CD4-positive, alpha-beta T cell treated with Interleukin-4 for 1 hour (primary cell): ENCODE measurements around the gene SERPIND1.
"Not testable (repeated sequence)": the region's sequence is repeated elsewhere in the genome, so short reads cannot be mapped to it uniquely, and the experiment has no call there.

ENCODE experiments used
- DNase-seq, 2 donors: peaks; one replicate each; pipeline ENCODE4 v3.0.0-alpha.2; 2020 to 2022

Gene SERPIND1

DNA sequence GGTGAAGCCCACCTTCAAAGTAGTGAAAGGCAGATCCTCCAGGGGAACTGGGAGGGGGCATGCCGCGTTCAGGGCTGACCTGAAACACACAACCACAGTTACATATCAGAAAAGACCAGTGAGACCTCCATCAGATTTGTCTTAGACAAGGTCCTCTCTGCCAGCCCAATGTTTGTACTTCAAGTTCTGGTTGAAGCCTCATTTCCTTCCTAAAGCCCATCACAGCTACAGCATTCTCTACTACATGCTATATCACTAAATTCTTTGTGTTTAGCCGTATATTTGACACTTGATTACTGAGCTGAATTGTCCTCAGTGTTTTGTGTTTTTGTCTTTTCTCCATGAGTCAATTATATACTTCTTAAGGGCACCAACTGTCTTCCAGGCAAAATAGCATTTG lies 44.6 kb downstream of the SERPIND1 start:
- DNase-seq, result no peak

DNA sequence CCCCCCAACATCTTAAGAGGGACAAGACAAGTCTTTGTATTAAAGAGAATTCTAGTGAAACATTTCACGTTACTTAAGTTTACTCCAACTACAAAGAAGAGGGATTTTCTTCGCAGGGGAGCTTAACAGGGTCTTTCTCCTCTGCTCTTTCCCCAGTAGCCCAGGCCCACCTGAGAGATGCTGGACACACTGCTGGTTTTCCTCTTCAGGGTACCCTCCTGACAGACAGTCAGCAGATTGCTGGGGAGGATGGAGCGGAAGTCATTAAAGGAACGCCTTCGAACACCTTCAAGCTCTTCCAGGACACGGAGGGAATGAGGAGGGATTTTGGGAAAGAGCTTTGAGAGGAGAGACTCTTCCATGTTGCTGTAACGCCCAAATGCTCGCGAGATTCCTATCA lies 45.6 kb downstream of the SERPIND1 start:
- DNase-seq, result no peak

DNA sequence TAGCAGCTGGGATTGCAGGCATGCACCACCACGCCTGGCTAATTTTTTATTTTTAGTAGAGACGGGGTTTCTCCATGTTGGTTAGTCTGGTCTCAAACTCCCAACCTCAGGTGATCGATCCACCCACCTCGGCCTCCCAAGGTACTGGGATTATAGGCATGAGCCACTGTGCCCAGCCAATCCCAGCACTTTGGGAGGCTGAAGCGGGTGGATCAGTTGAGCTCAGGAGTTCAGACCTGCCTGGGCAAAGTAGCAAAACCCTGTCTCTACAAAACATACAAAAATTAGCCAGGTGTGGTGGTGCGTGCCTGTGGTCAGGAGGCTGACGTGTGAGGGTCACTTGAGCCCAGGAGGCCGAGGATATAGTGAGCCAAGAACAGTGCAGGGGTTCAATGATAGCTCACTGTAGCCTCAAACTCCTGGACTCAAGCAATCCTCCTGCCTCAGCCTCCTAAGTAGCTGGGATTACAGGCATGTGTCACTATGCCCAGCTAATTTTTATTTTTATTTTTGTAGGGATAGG lies 47.9 kb downstream of the SERPIND1 start:
- not testable (repeated sequence) for DNase-seq

DNA sequence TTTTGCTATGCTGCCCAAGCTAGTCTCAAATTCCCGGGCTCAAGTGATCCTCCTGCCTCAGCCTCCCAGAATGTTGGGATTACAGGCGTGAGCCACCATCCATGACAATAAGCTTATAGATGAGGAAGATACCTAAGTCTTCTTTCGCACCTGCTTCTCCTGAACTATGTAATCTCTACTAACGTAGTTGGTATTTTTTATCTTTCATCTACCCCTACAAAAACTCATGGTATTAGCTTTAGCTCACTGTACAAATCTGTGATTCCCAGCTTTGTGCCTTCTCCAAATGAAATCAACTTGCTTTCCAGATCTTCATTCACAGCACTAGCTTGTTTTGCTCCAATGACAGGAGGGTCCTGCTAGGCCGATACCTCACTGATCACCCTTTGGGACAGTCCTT lies 48.3 kb downstream of the SERPIND1 start:
- DNase-seq, result no peak

DNA sequence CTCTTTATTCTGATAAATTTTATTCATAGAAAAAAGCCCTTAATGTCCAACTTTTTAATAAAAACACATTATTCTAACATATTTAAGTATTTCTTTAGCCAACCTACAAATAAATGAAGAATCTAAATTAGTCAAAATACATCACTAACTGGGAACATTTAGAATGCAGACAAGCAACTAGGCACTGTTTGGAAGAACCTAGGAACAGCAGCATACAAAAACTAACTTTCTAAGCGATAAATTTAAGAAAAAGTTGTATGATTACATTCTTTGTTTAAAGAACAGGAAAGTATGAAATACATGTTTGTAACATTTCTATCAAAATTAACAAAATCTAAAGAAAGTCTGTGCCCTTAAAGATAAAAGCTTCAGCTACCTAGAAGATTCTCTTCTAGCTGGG lies 49.4 kb downstream of the SERPIND1 start:
- DNase-seq, result no peak

DNA sequence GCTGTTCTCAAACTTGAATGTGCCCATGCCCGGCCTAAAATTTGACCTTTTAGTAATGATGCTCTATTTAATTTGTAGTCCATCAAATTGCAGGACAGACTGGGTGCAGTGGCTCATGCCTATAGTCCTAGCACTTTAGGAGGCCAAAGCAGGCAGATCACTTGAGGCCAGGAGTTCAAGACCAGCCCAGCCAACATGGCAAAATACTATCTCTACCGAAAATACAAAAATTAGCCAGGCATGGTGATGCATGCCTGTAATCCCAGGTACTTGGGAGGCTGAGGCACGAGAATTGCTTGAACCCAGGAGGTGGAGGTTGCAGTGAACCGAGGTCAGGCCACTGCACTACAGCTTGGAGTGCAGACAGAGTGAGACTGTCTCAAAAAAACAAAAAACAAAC lies 51.3 kb downstream of the SERPIND1 start:
- DNase-seq, result not testable (repeated sequence)

DNA sequence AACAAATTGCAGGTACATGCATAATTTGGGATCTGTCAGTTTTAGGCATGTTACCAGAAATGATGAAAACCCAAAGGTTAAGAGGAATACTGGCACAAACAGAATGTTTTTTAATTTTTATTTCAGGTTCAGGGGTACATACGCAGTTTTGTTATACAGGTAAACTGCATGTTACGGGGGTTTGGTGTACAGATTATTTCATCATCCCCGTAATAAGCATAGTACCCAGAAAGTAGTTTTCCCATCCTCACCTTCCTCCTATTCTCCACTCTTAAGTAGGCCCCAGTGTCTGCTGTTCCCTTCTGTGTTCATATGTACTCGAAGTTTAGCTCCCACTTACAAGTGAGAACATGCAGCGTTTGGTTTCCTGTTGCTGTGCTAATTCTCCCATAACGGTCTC lies 51.7 kb downstream of the SERPIND1 start:
- DNase-seq, result no peak

DNA sequence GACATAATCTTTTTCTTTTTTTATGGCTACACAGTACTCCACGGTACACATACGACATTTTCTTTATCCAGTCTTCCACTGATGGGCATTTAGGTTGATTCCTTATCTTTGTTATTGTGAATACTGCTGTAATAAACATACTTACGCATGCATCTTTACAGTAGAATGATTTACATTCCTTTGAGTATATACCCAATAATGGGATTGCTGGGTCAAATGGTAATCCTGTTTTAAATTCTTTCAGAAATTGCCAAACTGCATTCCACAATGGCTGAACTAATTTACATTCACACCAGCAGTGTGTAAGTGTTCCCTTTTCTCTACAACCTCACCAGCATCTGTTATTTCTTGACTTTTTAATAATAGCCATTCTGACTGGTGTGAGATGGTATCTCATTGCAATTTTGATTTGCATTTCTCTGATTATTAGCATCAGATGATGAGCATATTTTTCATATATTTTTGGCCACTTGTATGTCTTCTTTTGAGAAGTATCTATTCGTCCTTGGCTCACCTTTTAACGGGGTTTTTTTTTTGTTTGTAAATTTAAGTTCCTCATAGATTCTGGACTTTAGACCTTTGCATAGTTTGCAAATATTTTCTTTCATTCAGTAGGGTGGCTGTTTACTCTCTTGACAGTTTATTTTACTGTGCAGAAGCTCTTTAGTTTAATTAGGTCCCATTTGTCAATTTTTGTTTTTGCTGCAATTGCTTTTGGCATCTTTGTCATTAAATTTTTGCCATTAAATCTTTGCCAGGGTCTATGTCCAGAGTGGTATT lies 52.6 kb downstream of the SERPIND1 start:
- not testable (repeated sequence) for DNase-seq

DNA sequence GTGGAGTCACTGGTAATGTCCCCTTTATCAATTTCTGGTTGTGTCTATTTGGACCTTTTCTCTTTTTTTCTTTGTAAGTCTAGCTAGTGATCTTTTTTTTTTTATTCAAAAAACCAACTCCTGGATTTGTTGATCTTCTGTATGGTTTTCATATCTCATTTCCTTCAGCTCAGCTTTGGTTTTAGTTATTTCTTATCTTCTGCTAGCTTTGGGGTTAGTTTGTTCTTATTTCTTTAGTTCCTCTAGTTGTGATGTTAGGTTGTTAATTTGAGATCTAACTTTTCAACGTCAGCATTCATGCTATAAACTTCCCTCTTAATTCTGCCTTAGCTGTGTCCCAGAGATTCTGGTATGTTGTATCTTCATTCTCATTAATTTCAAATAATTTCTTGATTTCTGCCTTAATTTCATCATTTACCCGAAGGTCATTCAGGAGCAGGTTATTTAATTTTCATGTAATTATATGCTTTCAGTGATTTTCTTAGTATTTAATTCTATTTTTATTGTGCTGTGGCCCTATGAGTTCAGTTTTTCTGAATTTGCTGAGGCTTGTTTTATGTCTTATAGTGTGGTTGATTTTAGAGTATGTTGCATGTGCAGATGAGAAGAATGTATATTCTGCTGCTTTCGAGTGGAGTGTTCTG lies 55.7 kb downstream of the SERPIND1 start:
- DNase-seq, result no peak

DNA sequence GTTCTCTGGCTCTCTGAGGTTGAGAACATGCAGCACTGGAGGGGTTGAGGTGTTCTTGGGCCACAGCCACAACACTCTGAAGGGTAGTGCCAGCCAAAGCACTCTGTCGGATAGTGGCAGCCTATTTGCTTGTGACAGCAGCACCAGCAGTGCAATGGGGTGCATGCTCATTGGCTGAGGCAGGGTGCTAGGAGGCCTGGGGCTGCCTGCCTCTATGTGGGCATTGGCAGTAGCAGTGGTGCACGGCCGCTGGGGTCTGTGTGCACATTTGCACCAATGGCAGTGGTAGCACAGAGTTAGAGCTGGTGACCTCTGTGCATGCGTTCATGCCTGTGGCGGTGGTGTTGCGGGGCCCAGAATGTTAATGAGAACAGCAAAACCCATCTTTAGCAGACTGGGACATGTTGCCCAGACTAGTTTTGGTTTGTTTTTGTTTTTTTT lies 59.3 kb downstream of the SERPIND1 start:
- DNase-seq, result no peak

DNA sequence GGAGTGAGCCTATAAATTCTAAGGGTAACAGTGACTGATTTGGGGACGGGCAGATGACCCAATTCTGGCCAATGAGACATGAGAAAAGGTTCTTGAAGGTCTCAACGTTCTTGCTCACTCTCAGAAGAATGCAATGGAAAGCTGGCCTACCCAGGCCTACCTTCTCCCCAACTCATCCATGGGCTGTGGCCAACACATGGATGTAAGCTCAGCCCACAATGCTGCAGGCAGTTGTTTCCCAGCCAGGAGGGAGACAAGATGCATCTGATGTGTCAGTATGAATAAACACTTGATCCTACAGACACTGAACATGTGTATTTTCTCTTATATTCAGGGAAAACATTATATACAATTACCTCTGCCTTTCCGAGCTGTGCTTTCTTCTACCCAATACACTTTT lies 60.3 kb downstream of the SERPIND1 start:
- no peak for DNase-seq

DNA sequence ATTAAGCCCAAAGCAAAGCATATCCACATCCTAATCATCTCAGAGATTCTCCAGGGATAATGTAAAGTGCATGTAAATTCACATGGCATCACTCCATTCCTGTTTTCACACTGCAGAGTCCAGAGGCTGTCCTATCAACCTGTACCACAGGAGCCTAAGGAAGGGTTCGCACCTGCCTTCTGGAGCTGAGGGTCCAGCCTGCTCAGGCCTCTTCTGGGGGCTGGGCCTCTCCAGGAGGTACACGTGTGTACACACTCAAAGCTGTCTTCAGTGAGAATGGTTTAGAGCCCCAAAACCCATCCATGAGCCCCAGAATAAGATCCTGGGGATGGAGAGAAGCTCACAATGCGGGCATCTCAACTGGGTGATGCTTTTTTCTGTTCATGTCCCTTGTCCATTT lies 60.8 kb downstream of the SERPIND1 start:
- DNase-seq, result no peak
